OCI-LY3 (cell line): ENCODE results near the gene RBM26.

Source experiments
- H2AFZ ChIP-seq: fragments of 200-600, 300-600 bp; shearing (Covaris generic); 2 replicates; pipeline ENCODE4 v1.6.0; 2014; ENCODE audit warnings: antibody characterized with exemption, low read depth, low read length
- H3K27ac ChIP-seq: fragments of 200-600, 300-600 bp; sonication (generic); 2 replicates; pipeline ENCODE4 v1.5.1; 2014; ENCODE audit warnings: mild to moderate bottlenecking, low read length, moderate library complexity, mixed read lengths
- H3K27me3 ChIP-seq: fragments of 200-600, 300-600 bp; sonication (generic); 2 replicates; pipeline ENCODE4 v1.6.1; 2014; ENCODE audit warnings: low read depth, low read length, mixed read lengths
- H3K36me3 ChIP-seq: fragments of 200-600, 300-600 bp; sonication (generic); replicated peaks from 2 replicates; pipeline ENCODE3; 2014; ENCODE audit warnings: low read depth, low read length, mixed read lengths
- H3K4me1 ChIP-seq: fragments of 300-600, 200-600 bp; sonication (generic); 2 replicates; pipeline ENCODE4 v1.6.1; 2014; ENCODE audit warnings: low read length, mixed read lengths
- H3K4me2 ChIP-seq: fragments of 200-600, 300-600 bp; sonication (generic); 2 replicates; pipeline ENCODE4 v1.6.1; 2014; ENCODE audit warnings: low read length, mixed read lengths
- H3K4me3 ChIP-seq: fragments of 300-600, 200-600 bp; sonication (generic); 2 replicates; pipeline ENCODE4 v1.5.1; 2014; ENCODE audit warnings: antibody characterized with exemption, mild to moderate bottlenecking, low read length, moderate library complexity
- H3K79me2 ChIP-seq: fragments of 300-600, 200-600 bp; shearing (Covaris generic); 2 replicates; pipeline ENCODE4 v1.6.1; 2014; ENCODE audit warnings: mild to moderate bottlenecking, low read length, mixed read lengths
- H3K9ac ChIP-seq: fragments of 300-600, 200-600 bp; shearing (Covaris generic); 2 replicates; pipeline ENCODE4 v1.6.0; 2014; ENCODE audit warnings: mild to moderate bottlenecking, low read length, moderate library complexity
- H3K9me3 ChIP-seq: fragments of 200-600, 300-600 bp; shearing (Covaris generic); 2 replicates; pipeline ENCODE4 v1.6.1; 2014; ENCODE audit warnings: low read length, mixed read lengths; ENCODE audit not compliant: insufficient read depth
- H4K20me1 ChIP-seq: fragments of 200-600, 300-600 bp; sonication (generic); 2 replicates; pipeline ENCODE4 v1.6.1; 2016; ENCODE audit warnings: low read length, mixed read lengths; ENCODE audit not compliant: insufficient read depth
- CTCF ChIP-seq: fragments of 200-600, 300-600 bp; sonication (generic); IDR thresholded peaks from 2 replicates; pipeline ENCODE4 v1.5.1; 2014; ENCODE audit warnings: antibody characterized with exemption, low read length, low read depth
- EZH2phosphoT487 ChIP-seq: fragments of 200-600 bp; shearing (Covaris generic); IDR thresholded peaks from 2 replicates; pipeline ENCODE4 v1.6.1; 2018; ENCODE audit warnings: antibody characterized with exemption, mixed run types, low read depth

RBM26 gene

GRCh38 chr13:79312340-79312855 lies 93.7 kb downstream of the RBM26 start:
- TF ChIP-seq EZH2phosphoT487: no peak
- no peak for TF ChIP-seq CTCF
- Histone ChIP-seq H2AFZ (no peak overlapping the region), H4K20me1 (no peaks in the 10 kb centered on the region), H3K27ac (no peak overlapping the region), H3K27me3 (no peaks in the 10 kb centered on the region), H3K9me3 (no peaks in the 10 kb centered on the region), H3K4me3 (no peak overlapping the region), H3K4me1 (no peaks in the 10 kb centered on the region), H3K4me2 (no peak overlapping the region), H3K36me3 (peaks cover 19% of the 10 kb centered on the region), H3K9ac (no peak overlapping the region), H3K79me2 (no peaks in the 10 kb centered on the region)

- Histone ChIP-seq H3K4me3 (no peak overlapping the region), H2AFZ (no peak overlapping the region), H3K9ac (no peak overlapping the region), H3K36me3 (peaks cover 18% of the 10 kb centered on the region), H3K27ac (no peak overlapping the region), H3K79me2 (no peaks in the 10 kb centered on the region), H3K4me2 (no peak overlapping the region), H4K20me1 (no peaks in the 10 kb centered on the region), H3K9me3 (no peaks in the 10 kb centered on the region), H3K4me1 (no peaks in the 10 kb centered on the region), H3K27me3 (no peaks in the 10 kb centered on the region)
- TF ChIP-seq EZH2phosphoT487 (no peak), CTCF (no peak)
Measured at GRCh38 chr13:79311386-79311785, 94.7 kb downstream of the RBM26 start.

- no peak overlapping the region for H3K4me3 ChIP-seq
- H3K27ac ChIP-seq: no peak overlapping the region
- H3K4me1 ChIP-seq: no peaks in the 10 kb centered on the region
- no peak overlapping the region for H3K4me2 ChIP-seq
- H4K20me1 ChIP-seq: no peaks in the 10 kb centered on the region
- peaks cover 11% of the 10 kb centered on the region for H3K36me3 ChIP-seq
- H2AFZ ChIP-seq: no peak overlapping the region
- H3K9ac ChIP-seq: no peak overlapping the region
- no peaks in the 10 kb centered on the region for H3K9me3 ChIP-seq
- TF ChIP-seq CTCF (no peak), EZH2phosphoT487 (no peak)
- no peaks in the 10 kb centered on the region for H3K79me2 ChIP-seq
- no peaks in the 10 kb centered on the region for H3K27me3 ChIP-seq
Measured at GRCh38 chr13:79309690-79310089, 96.4 kb downstream of the RBM26 start.

GRCh38 chr13:79307866-79308298 lies 98.2 kb downstream of the RBM26 start:
- TF ChIP-seq EZH2phosphoT487 (no peak), CTCF (no peak)
- H3K27ac ChIP-seq: no peak overlapping the region
- H3K4me3 ChIP-seq: no peak overlapping the region
- H2AFZ ChIP-seq: no peak overlapping the region
- H4K20me1 ChIP-seq: no peaks in the 10 kb centered on the region
- H3K9me3 ChIP-seq: no peaks in the 10 kb centered on the region
- H3K36me3 ChIP-seq: peaks cover 6% of the 10 kb centered on the region
- no peaks in the 10 kb centered on the region for H3K27me3 ChIP-seq
- H3K4me2 ChIP-seq: no peak overlapping the region
- no peaks in the 10 kb centered on the region for H3K4me1 ChIP-seq
- H3K9ac ChIP-seq: no peak overlapping the region
- H3K79me2 ChIP-seq: no peaks in the 10 kb centered on the region
